Large intestine (tissue), 3 donors: ENCODE measurements around the gene CD84. TPM values are rescaled to one million over a fixed set of nuclear protein-coding genes. Genes with fewer than 3 reads are reported as not detected.

Experiments
- DNase-seq, 2 donors: peaks; one replicate each; pipeline versions ENCODE4 v3.0.0 to v3.0.0-alpha.2; 2013
- H3K27ac ChIP-seq: one replicate; pipeline ENCODE4 v1.5.1; 2013; ENCODE audit warnings: low read length
- H3K27me3 ChIP-seq: 2 replicates; pipeline ENCODE4 v1.6.1; 2013; ENCODE audit warnings: low read length; ENCODE audit not compliant: control insufficient read depth, insufficient read depth
- H3K36me3 ChIP-seq: 2 replicates; pipeline ENCODE4 v1.6.1; 2013; ENCODE audit warnings: low read length; ENCODE audit not compliant: control insufficient read depth, insufficient read depth
- H3K4me1 ChIP-seq: one replicate; pipeline ENCODE4 v1.6.1; 2013; ENCODE audit warnings: low read length; ENCODE audit not compliant: control insufficient read depth, insufficient read depth
- H3K4me3 ChIP-seq: one replicate; pipeline ENCODE4 v1.5.1; 2013; ENCODE audit warnings: low read length
- H3K9me3 ChIP-seq: one replicate; pipeline ENCODE4 v1.6.1; 2013; ENCODE audit warnings: mild to moderate bottlenecking, low read depth, low read length, moderate library complexity; ENCODE audit not compliant: control insufficient read depth
- WGBS: methylation state at CpG from one replicate; pipeline ENCODE4 v1.1.5; 2013; ENCODE audit warnings: low lambda C conversion rate; ENCODE audit not compliant: insufficient coverage; 5-methylcytosine and 5-hydroxymethylcytosine counted together
- polyA plus RNA-seq: library from polyadenylated mRNA; unstranded; fragments of 120-200 nt; gene quantifications from one replicate; pipeline ENCODE4 v1.2.1, GENCODE V29; 2013

CD84 gene
- polyA plus RNA-seq, 1 donor, result 1.7 TPM

- H3K4me3 ChIP-seq, result no peak overlapping the region
- no peak for DNase-seq
- H3K9me3 ChIP-seq, result no peaks in the 10 kb centered on the region
- peaks cover 30% of the 10 kb centered on the region for H3K4me1 ChIP-seq
- no peaks in the 10 kb centered on the region for H3K27me3 ChIP-seq
- no peaks in the 10 kb centered on the region for H3K36me3 ChIP-seq
- H3K27ac ChIP-seq, result no peak overlapping the region
- WGBS, result no CpG with 5 or more reads among the region's 2 CpGs
Measured at GRCh38 chr1:160546942-160547341, 32.4 kb downstream of the CD84 start.

- no peaks in the 10 kb centered on the region for H3K9me3 ChIP-seq
- H3K4me1 ChIP-seq, result peaks cover 51% of the 10 kb centered on the region
- H3K36me3 ChIP-seq, result no peaks in the 10 kb centered on the region
- no peaks in the 10 kb centered on the region for H3K27me3 ChIP-seq
- WGBS, result no CpG with 5 or more reads among the region's 1 CpG
- no peak overlapping the region for H3K4me3 ChIP-seq
- peak overlapping the region; percentile 78 for H3K27ac ChIP-seq
- DNase-seq, result peak in 1 of 2 donors; percentile 60
Measured at GRCh38 chr1:160544647-160545046, 34.6 kb downstream of the CD84 start.

GRCh38 chr1:160542303-160542945 is 36.9 kb downstream of the CD84 start:
- H3K27me3 ChIP-seq, result no peaks in the 10 kb centered on the region
- H3K9me3 ChIP-seq, result no peaks in the 10 kb centered on the region
- DNase-seq, result peak; percentile 71 to 83
- peaks cover 63% of the 10 kb centered on the region for H3K4me1 ChIP-seq
- H3K36me3 ChIP-seq, result no peaks in the 10 kb centered on the region
- no peak overlapping the region for H3K4me3 ChIP-seq
- peak overlapping the region; percentile 96 for H3K27ac ChIP-seq
- WGBS, result 36% methylated on average over 2 of the region's 2 CpGs

GRCh38 chr1:160541622-160542302 is 37.5 kb downstream of the CD84 start:
- Histone ChIP-seq H3K27me3 (no peaks in the 10 kb centered on the region), H3K9me3 (peaks cover under 1% of the 10 kb centered on the region), H3K4me1 (peaks cover 63% of the 10 kb centered on the region), H3K4me3 (no peak overlapping the region), H3K27ac (peak overlapping the region; percentile 96), H3K36me3 (no peaks in the 10 kb centered on the region)
- no CpG with 5 or more reads among the region's 1 CpG for WGBS
- DNase-seq, result peak in 1 of 2 donors; percentile 50

GRCh38 chr1:160540859-160541233 is 38.5 kb downstream of the CD84 start:
- Histone ChIP-seq H3K27me3 (no peaks in the 10 kb centered on the region), H3K4me3 (no peak overlapping the region), H3K4me1 (peaks cover 63% of the 10 kb centered on the region), H3K27ac (peak overlapping the region; percentile 96), H3K9me3 (peaks cover 3% of the 10 kb centered on the region), H3K36me3 (no peaks in the 10 kb centered on the region)
- no peak for DNase-seq

GRCh38 chr1:160539990-160540858 is 39.1 kb downstream of the CD84 start:
- Histone ChIP-seq H3K4me1 (peaks cover 62% of the 10 kb centered on the region), H3K4me3 (no peak overlapping the region), H3K36me3 (no peaks in the 10 kb centered on the region), H3K27ac (peak overlapping the region; percentile 96), H3K9me3 (peaks cover 4% of the 10 kb centered on the region), H3K27me3 (no peaks in the 10 kb centered on the region)
- 9% methylated on average over 1 of the region's 8 CpGs for WGBS
- DNase-seq, result peak; percentile 47 to 82

- peak overlapping the region; percentile 96 for H3K27ac ChIP-seq
- peak in 1 of 2 donors; percentile 61 for DNase-seq
- H3K9me3 ChIP-seq, result peaks cover 10% of the 10 kb centered on the region
- no peaks in the 10 kb centered on the region for H3K27me3 ChIP-seq
- H3K4me1 ChIP-seq, result peaks cover 56% of the 10 kb centered on the region
- 35% methylated on average over 2 of the region's 6 CpGs for whole genome bisulfite sequencing
- no peak overlapping the region for H3K4me3 ChIP-seq
- H3K36me3 ChIP-seq, result no peaks in the 10 kb centered on the region
Measured at GRCh38 chr1:160539684-160539989, 39.7 kb downstream of the CD84 start.

- no peaks in the 10 kb centered on the region for H3K36me3 ChIP-seq
- H3K27ac ChIP-seq, result peak overlapping the region; percentile 96
- peak; percentile 89 to 98 for DNase-seq
- no peaks in the 10 kb centered on the region for H3K27me3 ChIP-seq
- peaks cover 51% of the 10 kb centered on the region for H3K4me1 ChIP-seq
- 17% methylated on average over 1 of the region's 5 CpGs for WGBS
- H3K9me3 ChIP-seq, result peaks cover 16% of the 10 kb centered on the region
- H3K4me3 ChIP-seq, result no peak overlapping the region
Measured at GRCh38 chr1:160538985-160539651, 40.2 kb downstream of the CD84 start.

- WGBS, result 100% methylated on average over 1 of the region's 8 CpGs
- Histone ChIP-seq H3K9me3 (peaks cover 24% of the 10 kb centered on the region), H3K4me3 (no peak overlapping the region), H3K36me3 (no peaks in the 10 kb centered on the region), H3K27ac (peak overlapping the region; percentile 96), H3K4me1 (peaks cover 44% of the 10 kb centered on the region), H3K27me3 (no peaks in the 10 kb centered on the region)
- no peak for DNase-seq
Measured at GRCh38 chr1:160537714-160538665, 41.3 kb downstream of the CD84 start.
